Measurements from ENCODE around the gene MTOR.

GRCh38 chr1:11144570-11145256, 117.6 kb downstream of the MTOR start:
- TF ChIP-seq CTCF (IDR thresholded peaks at IDR 0.05 in 8 of 11, conservative IDR thresholded peaks at IDR 0.05 in 3 of 11) (no peak), POLR2AphosphoS5 (IDR thresholded peaks at IDR 0.05) (no peak), POLR2A (IDR thresholded peaks at IDR 0.05) (no peak)

Measured in spleen (tissue), 7 donors.